ENCODE measurements around the gene SH3RF2. TPM values are rescaled to one million over a fixed set of nuclear protein-coding genes. Genes with fewer than 3 reads are reported as not detected.

The SH3RF2 gene
- total RNA-seq, 6 experiments from 2014 or later = 0.43 to 1.7 (median 0.66) TPM

DNA sequence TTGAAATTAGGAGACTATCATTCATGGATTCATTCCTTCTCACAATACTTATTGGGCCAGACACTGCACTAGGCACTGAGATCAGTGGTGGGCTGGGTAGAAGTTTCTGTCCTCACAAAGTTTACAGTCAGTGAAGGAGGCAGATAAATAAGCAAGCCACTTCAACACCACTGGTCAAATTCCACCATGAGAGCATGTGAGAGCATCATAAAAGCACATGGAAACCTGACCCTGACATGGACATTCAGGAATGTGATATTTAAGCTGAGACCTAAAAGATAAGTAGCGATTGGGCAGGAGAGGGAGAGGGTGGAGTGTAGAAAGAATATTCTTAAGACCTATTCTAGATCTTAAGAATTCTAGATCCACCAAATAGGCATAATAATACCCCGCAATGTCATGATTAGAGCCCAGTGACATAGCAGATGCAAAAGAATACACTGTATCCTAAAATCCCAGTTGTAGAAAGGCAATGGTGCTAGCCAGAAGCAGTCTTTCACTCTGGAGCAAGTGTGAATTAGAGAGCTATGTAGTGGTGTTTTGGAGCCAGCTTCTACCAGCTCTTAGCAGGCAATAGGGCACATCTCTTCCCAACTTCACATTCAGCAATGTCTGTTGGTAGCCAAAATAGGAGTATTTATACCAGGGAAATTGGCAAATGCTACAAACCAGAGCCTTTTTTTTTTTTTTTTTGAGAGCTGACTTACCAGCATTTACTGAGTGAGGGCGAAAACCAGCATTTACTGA, 46.4 kb downstream of the SH3RF2 start:
- no peaks in the 10 kb centered on the region for H3K9me3 Mint-ChIP-seq
- TF ChIP-seq, protein P1, sequence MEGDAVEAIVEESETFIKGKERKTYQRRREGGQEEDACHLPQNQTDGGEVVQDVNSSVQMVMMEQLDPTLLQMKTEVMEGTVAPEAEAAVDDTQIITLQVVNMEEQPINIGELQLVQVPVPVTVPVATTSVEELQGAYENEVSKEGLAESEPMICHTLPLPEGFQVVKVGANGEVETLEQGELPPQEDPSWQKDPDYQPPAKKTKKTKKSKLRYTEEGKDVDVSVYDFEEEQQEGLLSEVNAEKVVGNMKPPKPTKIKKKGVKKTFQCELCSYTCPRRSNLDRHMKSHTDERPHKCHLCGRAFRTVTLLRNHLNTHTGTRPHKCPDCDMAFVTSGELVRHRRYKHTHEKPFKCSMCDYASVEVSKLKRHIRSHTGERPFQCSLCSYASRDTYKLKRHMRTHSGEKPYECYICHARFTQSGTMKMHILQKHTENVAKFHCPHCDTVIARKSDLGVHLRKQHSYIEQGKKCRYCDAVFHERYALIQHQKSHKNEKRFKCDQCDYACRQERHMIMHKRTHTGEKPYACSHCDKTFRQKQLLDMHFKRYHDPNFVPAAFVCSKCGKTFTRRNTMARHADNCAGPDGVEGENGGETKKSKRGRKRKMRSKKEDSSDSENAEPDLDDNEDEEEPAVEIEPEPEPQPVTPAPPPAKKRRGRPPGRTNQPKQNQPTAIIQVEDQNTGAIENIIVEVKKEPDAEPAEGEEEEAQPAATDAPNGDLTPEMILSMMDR (IDR thresholded peaks at IDR 0.05) = no peak
- peaks cover 16% of the 10 kb centered on the region for H3K27me3 Mint-ChIP-seq (ENCODE audit: insufficient read depth)
- no peak overlapping the region for H3K4me3 Mint-ChIP-seq
- no peaks in the 10 kb centered on the region for H3K36me3 Mint-ChIP-seq (ENCODE audit: low read depth)
- peaks cover 38% of the 10 kb centered on the region for H3K4me1 Mint-ChIP-seq (ENCODE audit: low read depth)
- no peak overlapping the region for H3K27ac Mint-ChIP-seq
- no peak for DNase-seq

DNA sequence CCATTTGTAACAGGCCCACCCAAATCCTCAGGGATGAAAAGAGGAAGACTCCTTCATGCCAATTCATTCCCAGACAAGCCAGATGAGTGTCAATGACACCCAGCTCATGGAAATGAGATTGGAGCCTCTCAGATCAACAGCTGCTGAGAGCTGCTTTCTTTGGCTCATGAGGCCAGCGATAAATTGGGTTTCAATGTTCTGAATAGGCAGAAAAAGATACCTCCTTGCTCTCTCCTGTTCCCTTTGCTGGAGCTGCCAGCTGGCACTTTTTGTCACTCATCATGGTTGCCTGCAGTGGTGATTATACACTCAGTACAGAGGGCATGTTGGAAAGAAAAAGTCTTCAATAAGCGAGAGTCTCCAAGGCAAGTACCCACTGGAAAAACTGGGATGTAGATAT, 47.1 kb downstream of the SH3RF2 start:
- DNase-seq = no peak
- Mint-ChIP-seq H3K4me3 (no peak overlapping the region), H3K27me3 (ENCODE audit: insufficient read depth) (peaks cover 17% of the 10 kb centered on the region), H3K27ac (no peak overlapping the region), H3K4me1 (ENCODE audit: low read depth) (peaks cover 34% of the 10 kb centered on the region), H3K9me3 (no peaks in the 10 kb centered on the region), H3K36me3 (ENCODE audit: low read depth) (no peaks in the 10 kb centered on the region)
- TF ChIP-seq, protein P1 (IDR thresholded peaks at IDR 0.05) = no peak

DNA sequence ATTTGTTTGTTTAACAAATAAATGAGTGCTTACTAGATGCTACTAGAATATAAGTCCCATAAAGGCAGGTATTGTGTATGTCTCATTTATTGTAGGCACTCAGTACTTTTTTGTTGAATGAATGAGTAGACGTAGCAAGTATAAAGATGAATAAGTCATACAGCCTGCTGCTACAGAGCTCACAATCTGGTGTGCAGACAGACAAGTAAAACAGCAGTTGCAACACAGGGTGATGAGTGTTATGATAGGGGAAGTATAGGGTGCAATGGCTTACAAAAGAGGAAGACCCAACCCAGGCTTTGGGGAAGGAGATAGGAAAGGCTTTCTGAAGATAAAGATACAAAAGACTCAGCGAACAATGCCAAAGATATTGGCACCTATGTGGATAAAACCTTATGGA, 47.7 kb downstream of the SH3RF2 start:
- H3K4me1 Mint-ChIP-seq (ENCODE audit: low read depth) = peaks cover 31% of the 10 kb centered on the region
- DNase-seq = no peak
- no peaks in the 10 kb centered on the region for H3K36me3 Mint-ChIP-seq (ENCODE audit: low read depth)
- no peak overlapping the region for H3K4me3 Mint-ChIP-seq
- TF ChIP-seq, protein P1 (IDR thresholded peaks at IDR 0.05) = no peak
- H3K27ac Mint-ChIP-seq = no peak overlapping the region
- H3K27me3 Mint-ChIP-seq (ENCODE audit: insufficient read depth) = peaks cover 17% of the 10 kb centered on the region
- no peaks in the 10 kb centered on the region for H3K9me3 Mint-ChIP-seq

DNA sequence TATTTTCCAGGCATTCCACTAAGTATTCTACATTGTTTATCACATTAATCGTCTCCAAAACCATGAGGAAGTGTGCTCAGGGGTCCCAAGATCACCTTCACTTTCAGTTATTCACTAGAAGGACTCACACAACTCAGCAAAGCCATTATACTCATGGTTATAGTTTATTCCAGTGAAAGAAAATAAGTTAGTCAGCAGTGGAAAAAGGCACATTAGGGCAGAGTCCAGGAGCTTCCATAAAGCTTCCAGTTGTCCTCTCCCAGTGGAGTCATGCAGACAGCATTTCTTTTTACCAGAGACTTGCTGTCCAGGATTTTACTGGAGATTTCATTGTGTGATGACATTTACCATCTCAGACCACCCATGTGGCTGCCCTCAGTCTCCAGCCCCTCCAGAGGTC, 51.5 kb downstream of the SH3RF2 start:
- Mint-ChIP-seq H3K9me3 (peaks cover 7% of the 10 kb centered on the region), H3K4me1 (ENCODE audit: low read depth) (peaks cover 15% of the 10 kb centered on the region), H3K27ac (no peak overlapping the region), H3K4me3 (no peak overlapping the region), H3K36me3 (ENCODE audit: low read depth) (0 out of 2 replicates have a peak, but pooled peaks cover 6% of the 10 kb centered on the region), H3K27me3 (ENCODE audit: insufficient read depth) (peaks cover 27% of the 10 kb centered on the region)
- TF ChIP-seq, protein P1 (IDR thresholded peaks at IDR 0.05) = no peak
- no peak for DNase-seq

DNA sequence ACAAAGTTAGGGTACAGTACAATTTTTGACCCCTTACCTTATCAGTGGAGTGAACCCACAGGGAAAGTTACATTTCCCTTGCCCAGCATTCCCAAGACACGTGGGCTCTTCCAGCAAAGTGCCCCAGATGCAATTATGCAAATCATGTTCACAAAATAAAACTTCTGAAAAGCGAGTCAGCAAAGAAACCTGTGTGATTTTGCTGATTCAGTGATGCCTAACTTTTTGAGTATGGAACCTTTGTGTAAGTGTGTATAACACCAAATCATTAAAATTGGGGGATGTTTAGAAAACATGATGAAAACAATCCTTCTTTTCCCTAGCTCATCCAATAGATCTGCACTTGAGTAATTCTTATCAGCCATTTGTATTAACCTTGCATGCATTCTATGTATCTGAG, 52.6 kb downstream of the SH3RF2 start:
- peaks cover 10% of the 10 kb centered on the region for H3K36me3 Mint-ChIP-seq (ENCODE audit: low read depth)
- peaks cover 24% of the 10 kb centered on the region for H3K27me3 Mint-ChIP-seq (ENCODE audit: insufficient read depth)
- H3K27ac Mint-ChIP-seq = no peak overlapping the region
- TF ChIP-seq, protein P1 (IDR thresholded peaks at IDR 0.05) = no peak
- no peak overlapping the region for H3K4me3 Mint-ChIP-seq
- peaks cover 15% of the 10 kb centered on the region for H3K9me3 Mint-ChIP-seq
- H3K4me1 Mint-ChIP-seq (ENCODE audit: low read depth) = peaks cover 15% of the 10 kb centered on the region
- DNase-seq = no peak

All from HFFc6 (cell line).